HG03378 (cell line): ENCODE data around the gene RPS24.
"Not testable (repeated sequence)": the region's sequence is repeated elsewhere in the genome, so short reads cannot be mapped to it uniquely, and the experiment has no call there.

Experiments used
- ATAC-seq: cut with Tn5 transposase; IDR thresholded peaks from one replicate; pipeline ENCODE4 v1.9.1; 2021; ENCODE audit warnings: mild to moderate bottlenecking, moderate library complexity; ENCODE audit not compliant: unreplicated experiment

Gene RPS24

DNA sequence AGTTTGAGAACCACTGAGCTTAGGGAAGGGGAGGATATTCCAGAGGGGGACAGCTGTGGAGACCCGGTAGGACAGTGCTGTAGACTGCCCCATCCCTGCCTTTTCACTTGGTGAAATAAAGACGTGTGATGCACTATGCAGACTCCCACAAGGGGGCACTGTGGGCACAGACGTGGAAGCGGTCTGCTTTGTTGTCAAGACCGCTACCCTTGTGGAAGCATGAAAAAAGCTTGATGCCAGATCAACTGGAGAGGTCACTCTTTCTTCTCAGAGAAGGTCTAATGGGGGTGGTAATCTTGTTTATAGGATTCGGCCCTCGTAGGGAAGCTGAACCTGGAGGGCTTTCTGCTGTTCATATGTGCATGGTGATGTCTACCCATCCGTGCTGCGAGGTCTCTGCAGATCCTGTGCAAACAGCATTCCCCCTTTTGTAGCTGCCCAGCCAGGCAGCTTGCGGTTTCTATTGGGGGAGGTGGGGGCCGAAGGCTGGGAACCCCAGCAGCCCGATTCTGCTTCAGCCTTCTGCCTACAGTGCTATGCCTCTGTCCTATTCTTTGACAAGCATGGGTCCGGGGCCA, 13.7 kb downstream of the RPS24 start:
- no peak for ATAC-seq

- ATAC-seq = no peak
Measured at GRCh38 chr10:78049851-78050250, 16.2 kb downstream of the RPS24 start.

- no peak for ATAC-seq
Measured at GRCh38 chr10:78053211-78053868, 19.7 kb downstream of the RPS24 start.

GRCh38 chr10:78058562-78058961, 24.9 kb downstream of the RPS24 start:
- no peak for ATAC-seq

- no peak for ATAC-seq
Measured at GRCh38 chr10:78059906-78060702, 26.4 kb downstream of the RPS24 start.

DNA sequence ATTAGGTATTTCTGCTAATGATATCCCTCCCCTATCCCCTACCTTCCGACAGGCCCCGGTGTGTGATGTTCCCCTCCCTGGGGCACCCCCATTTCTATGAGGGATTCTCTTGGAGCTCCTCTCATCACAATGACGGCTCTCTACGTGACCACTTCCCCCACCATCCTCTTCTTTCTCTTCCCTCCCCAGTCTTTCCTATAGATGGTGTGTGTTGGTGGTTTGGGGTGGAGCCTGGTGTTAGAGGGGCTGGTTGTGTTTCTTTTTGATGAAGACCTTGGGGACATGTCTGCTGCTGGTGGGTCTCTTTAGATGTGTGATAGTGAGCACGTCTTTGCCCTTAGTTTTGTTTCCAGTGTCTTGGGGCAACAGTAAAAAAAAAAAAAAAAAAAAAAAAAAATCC, 28.6 kb downstream of the RPS24 start:
- no peak for ATAC-seq

GRCh38 chr10:78063236-78063635, 29.6 kb downstream of the RPS24 start:
- no peak for ATAC-seq

GRCh38 chr10:78064919-78065318, 31.3 kb downstream of the RPS24 start:
- not testable (repeated sequence) for ATAC-seq

DNA sequence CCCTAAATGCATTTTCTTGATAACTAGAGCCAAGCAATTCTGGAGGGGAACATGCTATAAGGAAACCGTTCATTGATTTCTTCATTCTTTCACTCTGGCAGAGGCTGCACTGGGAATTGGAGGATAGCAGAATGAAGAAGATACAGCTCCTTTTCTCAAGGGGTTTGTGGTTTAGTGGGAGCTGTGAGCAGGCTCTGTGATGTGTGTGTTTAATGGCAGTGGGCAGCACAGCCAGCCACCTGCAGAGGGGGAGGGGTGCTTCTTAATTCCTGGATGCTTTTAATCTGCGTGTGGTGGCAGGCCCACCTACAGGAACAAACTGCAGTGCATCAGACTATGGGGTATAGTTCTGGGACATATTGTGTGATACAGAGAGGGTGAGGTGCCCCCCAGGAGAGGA, 31.9 kb downstream of the RPS24 start:
- ATAC-seq = no peak

DNA sequence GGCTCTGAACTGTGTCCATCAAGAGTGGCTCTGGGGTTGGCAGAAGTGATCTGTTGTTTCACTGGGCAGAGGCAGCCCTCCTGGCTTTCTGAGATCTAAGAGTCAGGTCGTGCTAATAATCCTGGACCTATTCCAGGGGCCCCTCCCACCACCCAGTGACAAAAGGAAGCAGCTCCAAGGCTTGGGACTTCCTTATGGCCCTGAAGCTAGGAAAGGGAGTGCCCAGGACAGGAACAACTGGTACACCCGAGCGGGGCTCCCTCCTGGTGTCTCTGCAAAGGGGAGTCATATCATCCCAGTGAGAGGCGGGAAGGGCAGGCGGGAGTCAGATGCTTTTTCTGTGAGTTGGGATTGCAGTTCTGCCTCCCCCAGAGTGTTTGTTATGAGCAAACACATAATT, 32.3 kb downstream of the RPS24 start:
- no peak for ATAC-seq

- no peak for ATAC-seq
Measured at GRCh38 chr10:78066728-78067430, 33.2 kb downstream of the RPS24 start.

GRCh38 chr10:78069151-78069550, 35.5 kb downstream of the RPS24 start:
- ATAC-seq = no peak

DNA sequence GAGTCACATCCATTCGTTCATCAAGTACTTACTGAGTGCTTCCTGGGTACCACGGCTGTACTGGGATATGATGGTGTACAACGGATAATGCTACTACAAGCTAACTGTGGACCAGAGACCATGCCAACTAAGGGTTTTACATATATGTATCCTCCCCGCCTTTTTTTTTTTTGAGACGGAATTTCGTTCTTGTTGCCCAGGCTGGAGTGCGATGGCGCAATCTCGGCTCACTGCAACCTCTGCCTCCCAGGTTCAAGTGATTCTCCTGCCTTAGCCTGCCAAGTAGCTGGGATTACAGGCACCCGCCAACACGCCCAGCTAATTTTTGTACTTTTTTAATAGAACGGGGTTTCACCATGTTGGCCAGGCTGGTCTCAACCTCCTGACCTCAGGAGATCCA, 36.4 kb downstream of the RPS24 start:
- not testable (repeated sequence) for ATAC-seq

GRCh38 chr10:78070726-78071125, 37.1 kb downstream of the RPS24 start:
- no peak for ATAC-seq

GRCh38 chr10:78071140-78071856, 37.6 kb downstream of the RPS24 start:
- no peak for ATAC-seq

DNA sequence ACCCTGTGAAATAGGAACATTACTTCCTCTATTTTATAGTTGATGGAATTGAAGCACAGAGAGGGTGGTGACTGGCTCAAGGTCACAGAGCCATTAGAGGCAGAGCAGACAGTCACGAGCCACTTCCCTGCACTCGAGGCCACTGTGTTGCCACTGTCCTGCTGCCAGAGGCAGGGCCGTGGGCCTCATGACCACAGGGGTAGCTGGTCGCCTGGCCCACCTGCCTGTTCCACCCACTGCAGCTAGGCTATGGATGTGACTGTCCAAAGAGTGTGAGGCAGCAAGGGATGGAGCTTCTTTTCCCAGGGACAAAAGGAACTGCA, 38.2 kb downstream of the RPS24 start:
- ATAC-seq = no peak

DNA sequence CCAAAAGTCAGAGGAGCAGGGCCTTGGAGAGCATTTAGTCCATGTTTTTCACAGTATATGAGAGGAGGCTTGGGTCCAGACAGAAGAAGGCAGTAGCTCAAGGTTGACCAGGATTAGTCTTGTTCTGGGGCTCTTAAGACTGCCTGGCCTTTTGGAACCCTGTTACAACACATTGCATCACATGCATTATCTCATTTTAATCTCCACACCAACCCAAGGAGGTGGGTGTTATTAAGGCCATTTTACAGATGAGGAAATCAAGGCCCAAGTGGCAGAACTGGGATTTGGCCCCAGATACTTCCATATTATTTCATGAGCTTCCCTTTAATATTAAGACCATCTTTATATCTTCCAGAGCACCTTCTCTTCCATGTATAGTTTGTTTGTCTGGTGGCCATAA, 38.8 kb downstream of the RPS24 start:
- ATAC-seq = no peak

- ATAC-seq = not testable (repeated sequence)
Measured at GRCh38 chr10:78075806-78076205, 42.1 kb downstream of the RPS24 start.

DNA sequence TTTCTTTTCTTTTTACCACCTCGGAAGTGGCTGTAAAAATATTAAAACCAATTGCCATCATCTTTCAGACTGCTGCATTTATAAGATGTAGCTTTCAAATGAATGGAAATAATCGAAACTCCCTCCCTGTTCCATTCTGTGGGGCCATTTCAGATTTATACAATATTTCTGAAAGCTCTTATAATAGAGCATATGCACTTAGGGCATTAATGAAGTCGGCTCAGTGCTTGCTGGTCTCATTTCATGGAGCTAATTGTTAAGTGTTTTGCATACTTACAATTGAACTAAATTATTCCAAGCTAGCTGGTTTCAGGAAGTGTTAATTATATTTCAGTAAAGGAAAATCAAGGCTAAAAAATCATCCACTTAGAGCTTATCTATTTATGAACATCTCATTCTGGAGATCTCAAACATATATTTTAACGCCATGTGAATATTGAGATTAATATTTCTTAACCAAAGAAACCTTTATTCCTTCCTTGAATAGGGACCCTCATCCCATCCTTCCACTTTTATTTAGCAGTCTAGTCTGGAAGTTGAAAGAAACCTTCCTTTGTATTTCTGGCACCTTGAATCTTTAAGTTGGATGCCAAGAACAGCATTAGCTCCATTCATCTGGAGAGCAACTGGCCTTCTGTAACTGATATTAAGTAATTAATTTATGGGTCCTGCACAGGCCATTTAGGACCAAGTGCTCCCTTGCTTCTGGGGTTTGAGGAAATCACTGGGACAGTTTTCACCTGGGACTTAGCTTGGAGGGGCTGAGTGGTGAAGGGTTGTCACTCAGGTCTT, 45.1 kb downstream of the RPS24 start:
- ATAC-seq = no peak

- no peak for ATAC-seq
Measured at GRCh38 chr10:78079411-78079810, 45.7 kb downstream of the RPS24 start.
